Endothelial cell of umbilical vein (primary cell): ENCODE results near the gene KCTD11. TPM values are rescaled to one million over a fixed set of nuclear protein-coding genes. Genes with fewer than 3 reads are reported as not detected.

ENCODE experiments used
- BruUV-seq: library from RNA; stranded (reverse); fragments of 400-500 nt; replicated peaks from 2 replicates; lab custom pipeline; 2021; lab: Mats Ljungman, UMichigan
- CTCF ChIA-PET: fragments of 300-600, 350-600 bp; sonication (Branson Sonifier 250); formaldehyde crosslinking; loops from one replicate; lab custom pipeline; 2021; ENCODE audit warnings: antibody characterized with exemption, inconsistent platforms; lab: Charles Lee
- POLR2A ChIA-PET: fragments of 300-600, 350-600 bp; sonication (Branson Sonifier 250); formaldehyde crosslinking; loops from one replicate; lab custom pipeline; 2021; ENCODE audit warnings: antibody characterized with exemption, inconsistent platforms; lab: Charles Lee
- DNase-seq: peaks from one replicate; pipeline ENCODE4 v3.0.0-alpha.2; 2011; ENCODE audit warnings: low read depth, low spot score
- FAIRE-seq: peaks from 2 replicates; lab custom pipeline; 2011; peaks lifted over from hg19 to GRCh38; lab: Jason Lieb, UNC
- H2AFZ ChIP-seq: 2 replicates; pipeline ENCODE4 v1.6.0; 2012; ENCODE audit warnings: low read depth, low read length, control low read depth, inconsistent platforms
- H3K27ac ChIP-seq: 2 replicates; pipeline ENCODE4 v1.5.1; 2011; ENCODE audit warnings: low read depth, mild to moderate bottlenecking, control low read depth, low read length, moderate library complexity; ENCODE audit not compliant: insufficient read depth
- H3K27me3 ChIP-seq, 2 experiments: 2 replicates each; pipeline versions ENCODE4 v1.6.0 to v1.6.1; 2011; ENCODE audit warnings: low read length in 2 of 2, mixed read lengths in 1 of 2; ENCODE audit not compliant: control insufficient read depth in 2 of 2, insufficient read depth in 2 of 2
- H3K36me3 ChIP-seq, 2 experiments: 2 replicates in 1 of 2; 3 replicates in 1 of 2; pipeline ENCODE4 v1.5.1; 2011; ENCODE audit warnings: low read length in 2 of 2, mild to moderate bottlenecking in 1 of 2, moderate library complexity in 1 of 2; ENCODE audit not compliant: control insufficient read depth in 2 of 2, insufficient read depth in 2 of 2; ENCODE audit errors: extremely low read depth in 1 of 2
- H3K4me1 ChIP-seq: 3 replicates; pipeline ENCODE4 v1.5.1; 2011; ENCODE audit warnings: mild to moderate bottlenecking, low read length; ENCODE audit not compliant: control insufficient read depth, insufficient read depth; ENCODE audit errors: extremely low read depth
- H3K4me2 ChIP-seq: 2 replicates; pipeline ENCODE4 v1.6.1; 2011; ENCODE audit warnings: low read length, control low read depth, mixed read lengths; ENCODE audit not compliant: insufficient read depth
- H3K4me3 ChIP-seq, 3 experiments: fragments of 200-600 bp in 1 of 3; sonication (generic), shearing (Covaris generic) in 1 of 3; replicated peaks in 1 of 3; 2 replicates each; pipeline ENCODE4 v1.5.1; 2011 to 2016; ENCODE audit warnings: control low read depth in 3 of 3, low read length in 3 of 3, mild to moderate bottlenecking in 2 of 3, inconsistent platforms in 1 of 3, low read depth in 1 of 3, moderate library complexity in 1 of 3; ENCODE audit not compliant: insufficient read depth in 1 of 3
- H3K79me2 ChIP-seq: 2 replicates; pipeline ENCODE4 v1.6.0; 2012; ENCODE audit warnings: low read length, inconsistent platforms; ENCODE audit not compliant: control insufficient read depth, insufficient read depth
- H3K9ac ChIP-seq: replicated peaks from 2 replicates; pipeline ENCODE3; 2011; ENCODE audit warnings: low read length, control low read depth; ENCODE audit not compliant: insufficient read depth; ENCODE audit errors: extremely low read depth
- H3K9me1 ChIP-seq: replicated peaks from 3 replicates; pipeline ENCODE4 v1.6.0; 2011; ENCODE audit warnings: mild to moderate bottlenecking, low read length; ENCODE audit not compliant: control insufficient read depth, insufficient read depth; ENCODE audit errors: extremely low read depth
- H3K9me3 ChIP-seq: replicated peaks from 2 replicates; pipeline ENCODE4 v1.5.1; 2012; ENCODE audit warnings: low read length, inconsistent platforms; ENCODE audit not compliant: control insufficient read depth, insufficient read depth
- H4K20me1 ChIP-seq: replicated peaks from 2 replicates; pipeline ENCODE3; 2011; ENCODE audit warnings: mild to moderate bottlenecking, low read length; ENCODE audit not compliant: control insufficient read depth, insufficient read depth; ENCODE audit errors: extremely low read depth
- CTCF ChIP-seq, 2 donors: IDR thresholded peaks; 1 replicate in 1 of 2; 2 replicates in 1 of 2; pipeline ENCODE4 v1.5.1; 2011; ENCODE audit warnings: low read length in 2 of 2, mild to moderate bottlenecking in 2 of 2, moderate library complexity in 2 of 2, control low read depth in 1 of 2, inconsistent platforms in 1 of 2, low read depth in 1 of 2; ENCODE audit not compliant: insufficient read depth in 1 of 2; ENCODE audit errors: extremely low read depth in 1 of 2
- EZH2 ChIP-seq: IDR thresholded peaks from 2 replicates; pipeline ENCODE4 v1.6.1; 2012; ENCODE audit warnings: borderline replicate concordance, low read depth, mild to moderate bottlenecking, moderate library complexity, low read length, inconsistent platforms; ENCODE audit not compliant: severe bottlenecking
- FOS ChIP-seq: IDR thresholded peaks from 2 replicates; pipeline ENCODE4 v1.6.1; 2011; ENCODE audit warnings: mild to moderate bottlenecking, low read length, moderate library complexity, borderline replicate concordance; ENCODE audit not compliant: insufficient read depth
- GATA2 ChIP-seq: IDR thresholded peaks from 2 replicates; pipeline ENCODE4 v1.7.0; 2011; ENCODE audit warnings: low read depth, mild to moderate bottlenecking, moderate library complexity, mixed read lengths, low read length; ENCODE audit not compliant: insufficient read length, insufficient read depth
- JUN ChIP-seq: IDR thresholded peaks from 2 replicates; pipeline ENCODE4 v1.6.1; 2011; ENCODE audit warnings: borderline replicate concordance, low read depth; ENCODE audit not compliant: insufficient read length, insufficient read depth
- MAX ChIP-seq: IDR thresholded peaks from 2 replicates; pipeline ENCODE4 v1.6.1; 2011; ENCODE audit not compliant: insufficient read depth, insufficient read length
- MYC ChIP-seq: IDR thresholded peaks from one replicate; pipeline ENCODE4 v1.6.1; 2011; ENCODE audit warnings: mild to moderate bottlenecking, low read depth, low read length
- POLR2A ChIP-seq: IDR thresholded peaks from 2 replicates; pipeline ENCODE4 v1.6.1; 2012; ENCODE audit warnings: low read depth, mild to moderate bottlenecking, control low read depth, low read length
- POLR2AphosphoS5 ChIP-seq: IDR thresholded peaks from 2 replicates; pipeline ENCODE4 v1.6.1; 2012; ENCODE audit warnings: low read depth, mild to moderate bottlenecking, control low read depth, low read length, moderate library complexity; ENCODE audit not compliant: insufficient read depth
- dilution Hi-C: fragments of 300-500 bp; cut with MboI; formaldehyde crosslinking; loops from one replicate; pipeline ENCODE4 v1.15.0; 2019; ENCODE audit warnings: low sequenced_read_pairs; ENCODE audit not compliant: extremely low pct_ligation_motif_present
- intact Hi-C: fragments of 100-400 bp; cut with micrococcal nuclease; formaldehyde crosslinking; loops from one replicate; pipeline ENCODE4 v1.10.0; 2022
- polyA plus RNA-seq, 4 experiments: library from polyadenylated mRNA; depleted of rRNA in 3 of 4; stranded (reverse) in 3 of 4; unstranded in 1 of 4; fragments of >200 nt; gene quantifications; 2 replicates each; pipeline versions ENCODE4 v1.2.1 to v1.2.3, GENCODE V29; 2011 to 2012; ENCODE audit warnings: missing spikeins in 1 of 4
- total RNA-seq: library from RNA; stranded (reverse); gene quantifications from 2 replicates; pipeline ENCODE4 v1.2.3, GENCODE V29; 2021

KCTD11 gene
- total and polyA plus RNA-seq, 2 donors (not counting 3 experiments of a cell fraction or from before 2014, with no cell fraction given) = 3.8 to 6.5 TPM

GRCh38 chr17:7307686-7308624 is 44.0 kb upstream of the KCTD11 start:
- ChIA-PET CTCF (no interaction called here), POLR2A (interaction anchor here (0.9 kb wide), 1 partner anchor 22 kb away, joined by 3 read pairs; no protein-coding TSS in a partner anchor)
- H3K9me1 ChIP-seq = no peaks in the 10 kb centered on the region
- TF ChIP-seq EZH2 = no peak
- no peak for TF ChIP-seq FOS
- no peak for TF ChIP-seq MAX
- peak; percentile 88 for TF ChIP-seq MYC
- TF ChIP-seq POLR2A = no peak
- TF ChIP-seq CTCF (IDR thresholded peaks at IDR 0.05; ENCODE audit: extremely low read depth in 1 of 2, insufficient read depth in 1 of 2, low read depth in 1 of 2, low read length in 2 of 2) = no peak
- TF ChIP-seq POLR2AphosphoS5 = peak; percentile 52
- no peak for TF ChIP-seq JUN
- TF ChIP-seq GATA2 = no peak
- peaks cover 25 to 26% of the 10 kb centered on the region in 2 experiments for H3K36me3 ChIP-seq
- peak overlapping the region; percentile 80 for H3K4me2 ChIP-seq
- H3K9me3 ChIP-seq = no peaks in the 10 kb centered on the region
- peaks cover 12% of the 10 kb centered on the region for H3K4me1 ChIP-seq
- intact Hi-C loops = loop anchor here (1.0 to 2.0 kb wide), 3 partner anchors 69 to 127 kb away; partner anchors contain the start of genes PHF23 and TMEM102
- peaks cover 4% of the 10 kb centered on the region for H4K20me1 ChIP-seq
- BruUV-seq = no TSS peak
- FAIRE-seq (no peak), DNase-seq (no peak)
- no peaks in the 10 kb centered on the region for H3K27me3 ChIP-seq
- H3K79me2 ChIP-seq = peaks cover 45% of the 10 kb centered on the region
- H2AFZ ChIP-seq = no peak overlapping the region
- peak overlapping the region; percentile 71 to 93 (median 87) for H3K4me3 ChIP-seq
- dilution Hi-C loops = no loop called here
- H3K27ac ChIP-seq = peak overlapping the region; percentile 83
- H3K9ac ChIP-seq = peak overlapping the region; percentile 97
